NCI-H2196 treated with DMSO at 0.1 percent for 48 hours (cell line): ENCODE measurements around the gene PDE3B.
"Not testable (repeated sequence)": the region's sequence is repeated elsewhere in the genome, so short reads cannot be mapped to it uniquely, and the experiment has no call there.

ENCODE experiments used
- DNase-seq: peaks from one replicate; lab custom pipeline; 2025; ENCODE audit not compliant: unreplicated experiment; lab: John Stamatoyannopoulos, UW

The PDE3B gene

GRCh38 chr11:14742849-14743559, 99.4 kb downstream of the PDE3B start:
- DNase-seq, result no peak

GRCh38 chr11:14743667-14744066, 100.1 kb downstream of the PDE3B start:
- DNase-seq, result not testable (repeated sequence)

GRCh38 chr11:14746857-14747395, 103.3 kb downstream of the PDE3B start:
- DNase-seq, result no peak

- no peak for DNase-seq
Measured at GRCh38 chr11:14748090-14748489, 104.5 kb downstream of the PDE3B start.

GRCh38 chr11:14750911-14751310, 107.3 kb downstream of the PDE3B start:
- DNase-seq, result no peak

- DNase-seq, result no peak
Measured at GRCh38 chr11:14751975-14752407, 108.4 kb downstream of the PDE3B start.

- no peak for DNase-seq
Measured at GRCh38 chr11:14755140-14755539, 111.5 kb downstream of the PDE3B start.

- no peak for DNase-seq
Measured at GRCh38 chr11:14756349-14756748, 112.7 kb downstream of the PDE3B start.

- not testable (repeated sequence) for DNase-seq
Measured at GRCh38 chr11:14759300-14760012, 115.9 kb downstream of the PDE3B start.

GRCh38 chr11:14764179-14764578, 120.6 kb downstream of the PDE3B start:
- DNase-seq, result no peak

- DNase-seq, result no peak
Measured at GRCh38 chr11:14764579-14765527, 121.2 kb downstream of the PDE3B start.

GRCh38 chr11:14766585-14766984, 123.0 kb downstream of the PDE3B start:
- no peak for DNase-seq

- no peak for DNase-seq
Measured at GRCh38 chr11:14768526-14769188, 125.1 kb downstream of the PDE3B start.

- DNase-seq, result no peak
Measured at GRCh38 chr11:14773755-14774154, 130.2 kb downstream of the PDE3B start.

GRCh38 chr11:14774721-14775120, 131.1 kb downstream of the PDE3B start:
- DNase-seq, result no peak

- DNase-seq, result no peak
Measured at GRCh38 chr11:14775897-14776296, 132.3 kb downstream of the PDE3B start.

- DNase-seq, result not testable (repeated sequence)
Measured at GRCh38 chr11:14778460-14778859, 134.9 kb downstream of the PDE3B start.

GRCh38 chr11:14783788-14784187, 140.2 kb downstream of the PDE3B start:
- DNase-seq, result no peak

- DNase-seq, result no peak
Measured at GRCh38 chr11:14784230-14784629, 140.6 kb downstream of the PDE3B start.

GRCh38 chr11:14789879-14790484, 146.4 kb downstream of the PDE3B start:
- DNase-seq, result no peak
